PFSK-1 (cell line): ENCODE data around the gene SMIM5.

ENCODE experiments used
- REST ChIP-seq, 2 experiments: IDR thresholded peaks; 2 replicates each; pipeline versions ENCODE4 v1.6.1 to v1.8.0; 2011 to 2012; ENCODE audit warnings: low read depth in 2 of 2, low read length in 2 of 2, control low read depth in 1 of 2, inconsistent platforms in 1 of 2, mild to moderate bottlenecking in 1 of 2, moderate library complexity in 1 of 2; ENCODE audit not compliant: insufficient read depth in 1 of 2
- SIN3A ChIP-seq: IDR thresholded peaks from 2 replicates; pipeline ENCODE4 v1.6.1; 2012; ENCODE audit warnings: mild to moderate bottlenecking, low read length, moderate library complexity, borderline replicate concordance; ENCODE audit not compliant: insufficient read depth
- TAF1 ChIP-seq: IDR thresholded peaks from 2 replicates; pipeline ENCODE4 v1.6.1; 2012; ENCODE audit warnings: low read length, control low read depth, borderline replicate concordance; ENCODE audit not compliant: insufficient read depth

GRCh38 chr17:75591722-75592302 lies 41.4 kb upstream of the SMIM5 start:
- no peak for TF ChIP-seq TAF1
- no peak for TF ChIP-seq SIN3A
- TF ChIP-seq REST (IDR thresholded peaks at IDR 0.05; ENCODE audit: insufficient read depth in 1 of 2, low read depth in 2 of 2, low read length in 2 of 2): no peak
